A673 (cell line): ENCODE data around the gene RNF141. TPM values are rescaled to one million over a fixed set of nuclear protein-coding genes. Genes with fewer than 3 reads are reported as not detected.

Source experiments
- BruUV-seq: library from RNA; stranded (reverse); fragments of 400-500 nt; replicated peaks from 2 replicates; lab custom pipeline; 2021; lab: Mats Ljungman, UMichigan
- CTCF ChIA-PET: fragments of 300-600 bp; sonication (Branson Sonifier 250); formaldehyde crosslinking; loops from one replicate; lab custom pipeline; 2022; ENCODE audit warnings: antibody characterized with exemption; lab: Charles Lee
- POLR2A ChIA-PET: fragments of 300-600 bp; sonication (Branson Sonifier 250); formaldehyde crosslinking; loops from one replicate; lab custom pipeline; 2022; ENCODE audit warnings: antibody characterized with exemption; ENCODE audit not compliant: low non-redundant PET; lab: Charles Lee
- DNase-seq: peaks from one replicate; pipeline ENCODE4 v3.0.0-alpha.2; 2015; ENCODE audit warnings: low spot score
- H3K27ac ChIP-seq: fragments of 200-600 bp; sonication (generic); 2 replicates; pipeline ENCODE4 v1.5.1; 2016; ENCODE audit warnings: mixed run types, low read depth, mild to moderate bottlenecking, mixed read lengths, antibody characterized with exemption, low read length; ENCODE audit not compliant: poor library complexity, severe bottlenecking
- H3K27me3 ChIP-seq: fragments of 200-600 bp; sonication (generic); replicated peaks from 2 replicates; pipeline ENCODE4 v1.6.1; 2017; ENCODE audit warnings: mixed run types, low read depth, mild to moderate bottlenecking, mixed read lengths, antibody characterized with exemption, low read length; ENCODE audit not compliant: insufficient read depth, poor library complexity
- H3K36me3 ChIP-seq: fragments of 200-600 bp; sonication (generic); 2 replicates; pipeline ENCODE4 v1.6.1; 2016; ENCODE audit warnings: mixed run types, mild to moderate bottlenecking, mixed read lengths, antibody characterized with exemption, low read length; ENCODE audit not compliant: insufficient read depth, poor library complexity, severe bottlenecking
- H3K4me1 ChIP-seq: fragments of 200-600 bp; sonication (generic); 2 replicates; pipeline ENCODE4 v1.6.1; 2017; ENCODE audit warnings: mixed run types, mild to moderate bottlenecking, mixed read lengths, antibody characterized with exemption, low read length; ENCODE audit not compliant: insufficient read depth, poor library complexity, severe bottlenecking
- H3K4me3 ChIP-seq: fragments of 200-600 bp; sonication (generic); 2 replicates; pipeline ENCODE4 v1.5.1; 2016; ENCODE audit warnings: low read depth, mixed run types, mild to moderate bottlenecking, mixed read lengths, low read length; ENCODE audit not compliant: poor library complexity, severe bottlenecking
- H3K9me3 ChIP-seq: fragments of 200-600 bp; sonication (generic); 2 replicates; pipeline ENCODE4 v1.6.1; 2016; ENCODE audit warnings: mixed run types, low read depth, mild to moderate bottlenecking, mixed read lengths, antibody characterized with exemption, low read length; ENCODE audit not compliant: poor library complexity, severe bottlenecking
- EZH2 ChIP-seq: fragments of 200-600 bp; sonication (generic); IDR thresholded peaks from 2 replicates; pipeline ENCODE4 v1.6.1; 2017; ENCODE audit warnings: borderline replicate concordance, low read depth, mild to moderate bottlenecking, mixed read lengths, antibody characterized with exemption, low read length; ENCODE audit not compliant: poor library complexity, severe bottlenecking
- intact Hi-C: fragments of 100-400 bp; cut with micrococcal nuclease; formaldehyde crosslinking; loops from one replicate; pipeline ENCODE4 v1.10.0; 2022; ENCODE audit not compliant: unreplicated experiment
- total RNA-seq: library from RNA; stranded (reverse); gene quantifications from 2 replicates; pipeline ENCODE4 v1.2.3, GENCODE V29; 2021
- TF ChIP-seq, protein P1 (sequence below): fragments of 300-800, 200-600 bp; sonication (generic); conservative IDR thresholded peaks from 2 replicates; pipeline ENCODE4 v1.5.1; 2017; ENCODE audit warnings: low read depth, mild to moderate bottlenecking, antibody characterized with exemption, low read length, moderate library complexity, mixed read lengths

The RNF141 gene
- total RNA-seq, 1 experiment from 2014 or later, result 36.4 TPM

DNA sequence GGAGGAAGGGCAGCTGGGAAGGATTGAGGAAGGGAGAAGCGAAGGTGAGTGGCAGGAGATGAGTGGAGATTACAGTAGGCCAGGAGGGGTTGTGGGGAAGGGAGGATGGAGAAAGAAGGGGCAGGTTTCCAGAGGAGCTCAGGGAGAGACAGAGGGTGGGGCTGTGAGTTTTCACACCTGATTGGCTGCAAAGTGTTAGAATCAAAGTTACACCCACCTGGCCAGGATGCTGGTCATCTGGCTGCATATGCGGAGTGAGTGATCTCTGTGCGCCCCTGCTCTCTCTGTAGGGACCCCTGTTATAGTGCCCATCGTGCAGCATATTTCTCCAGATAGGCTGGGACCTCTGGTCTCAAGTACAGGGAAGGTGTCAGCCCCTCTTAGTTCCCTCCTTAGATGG lies 67.6 kb downstream of the RNF141 start:
- H3K4me1 ChIP-seq, result no peaks in the 10 kb centered on the region
- no TSS peak for BruUV-seq
- no peaks in the 10 kb centered on the region for H3K27me3 ChIP-seq
- no peaks in the 10 kb centered on the region for H3K9me3 ChIP-seq
- no peak for TF ChIP-seq EZH2
- TF ChIP-seq, protein P1, sequence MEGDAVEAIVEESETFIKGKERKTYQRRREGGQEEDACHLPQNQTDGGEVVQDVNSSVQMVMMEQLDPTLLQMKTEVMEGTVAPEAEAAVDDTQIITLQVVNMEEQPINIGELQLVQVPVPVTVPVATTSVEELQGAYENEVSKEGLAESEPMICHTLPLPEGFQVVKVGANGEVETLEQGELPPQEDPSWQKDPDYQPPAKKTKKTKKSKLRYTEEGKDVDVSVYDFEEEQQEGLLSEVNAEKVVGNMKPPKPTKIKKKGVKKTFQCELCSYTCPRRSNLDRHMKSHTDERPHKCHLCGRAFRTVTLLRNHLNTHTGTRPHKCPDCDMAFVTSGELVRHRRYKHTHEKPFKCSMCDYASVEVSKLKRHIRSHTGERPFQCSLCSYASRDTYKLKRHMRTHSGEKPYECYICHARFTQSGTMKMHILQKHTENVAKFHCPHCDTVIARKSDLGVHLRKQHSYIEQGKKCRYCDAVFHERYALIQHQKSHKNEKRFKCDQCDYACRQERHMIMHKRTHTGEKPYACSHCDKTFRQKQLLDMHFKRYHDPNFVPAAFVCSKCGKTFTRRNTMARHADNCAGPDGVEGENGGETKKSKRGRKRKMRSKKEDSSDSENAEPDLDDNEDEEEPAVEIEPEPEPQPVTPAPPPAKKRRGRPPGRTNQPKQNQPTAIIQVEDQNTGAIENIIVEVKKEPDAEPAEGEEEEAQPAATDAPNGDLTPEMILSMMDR, result no peak
- no peaks in the 10 kb centered on the region for H3K36me3 ChIP-seq
- ChIA-PET CTCF (no interaction called here), POLR2A (no interaction called here)
- intact Hi-C loops, result no loop called here
- H3K4me3 ChIP-seq, result no peak overlapping the region
- DNase-seq, result no peak
- no peak overlapping the region for H3K27ac ChIP-seq

DNA sequence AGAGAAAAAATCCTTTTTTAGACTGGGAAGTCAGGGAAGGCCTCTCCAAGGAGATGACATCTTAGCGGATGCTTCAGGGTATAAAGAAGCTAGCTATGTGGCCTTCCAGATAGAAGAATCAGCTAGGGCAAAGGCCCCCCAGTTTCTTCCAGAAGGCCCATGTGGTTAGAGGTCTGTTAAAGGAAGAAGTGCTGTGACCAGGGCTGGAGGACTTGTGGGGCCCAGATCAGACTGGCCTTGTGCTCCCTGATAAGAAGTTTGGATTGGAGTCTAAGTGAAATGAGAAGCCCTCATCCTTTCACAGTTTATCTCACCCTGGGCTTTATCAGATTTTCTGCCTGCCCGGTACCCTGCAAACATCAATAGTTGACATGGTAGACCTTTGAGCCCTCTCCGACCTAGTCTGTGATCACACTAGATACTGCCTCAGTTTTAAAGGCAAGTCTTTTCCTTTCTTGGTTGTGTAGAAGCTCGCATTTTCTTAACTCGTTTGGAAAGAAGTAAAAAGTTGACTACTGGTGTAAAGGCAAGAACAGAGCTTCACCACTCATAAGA lies 78.2 kb downstream of the RNF141 start:
- Histone ChIP-seq H3K36me3 (no peaks in the 10 kb centered on the region), H3K9me3 (no peaks in the 10 kb centered on the region), H3K4me1 (no peaks in the 10 kb centered on the region), H3K27ac (no peak overlapping the region), H3K27me3 (no peaks in the 10 kb centered on the region), H3K4me3 (no peak overlapping the region)
- CTCF ChIA-PET, result interaction anchor here (1.0 kb wide), 1 partner anchor 78 kb away, joined by 3 read pairs; the partner anchor contains the start of gene RNF141
- DNase-seq, result no peak
- BruUV-seq, result no TSS peak
- POLR2A ChIA-PET, result no interaction called here
- intact Hi-C loops, result no loop called here
- no peak for TF ChIP-seq EZH2

Other genes with a start within 250 kb of the RNF141 start
- 24.7 and 31.8 TPM in 2 replicates for gene SBF2, start 247.0 kb downstream of the RNF141 start, total RNA-seq
- 2.3 and 3.8 TPM in 2 replicates for gene ADM, start 236.1 kb downstream of the RNF141 start, total RNA-seq
- gene AMPD3, start 85.9 kb downstream of the RNF141 start, total RNA-seq, result 0.19 and 0.42 TPM in 2 replicates
- gene LYVE1, start 27.5 kb upstream of the RNF141 start, total RNA-seq, result 0.11 and 0.15 TPM in 2 replicates
- 0.26 and 0.81 TPM in 2 replicates for gene IRAG1, start 152.6 kb upstream of the RNF141 start, total RNA-seq
- 45.9 and 49.3 TPM in 2 replicates for gene CTR9, start 210.1 kb upstream of the RNF141 start, total RNA-seq